Adrenal gland (tissue), 5 donors: ENCODE measurements around the gene ARHGEF40.

ENCODE experiments used
- CTCF ChIP-seq, 6 experiments: fragments of 450-650 bp in 4 of 6; fragments of 200-600 bp in 2 of 6; sonication (generic) in 1 of 6; IDR thresholded peaks; 1 replicate in 5 of 6; 2 replicates in 1 of 6; pipeline versions ENCODE4 v1.5.1 to v1.8.0; 2016 to 2021; ENCODE audit warnings: antibody characterized with exemption in 6 of 6, mild to moderate bottlenecking in 2 of 6, moderate library complexity in 1 of 6
- POLR2A ChIP-seq, 2 donors: fragments of 450-650 bp; IDR thresholded peaks; one replicate each; pipeline ENCODE4 v1.6.1; 2017; ENCODE audit warnings: antibody characterized with exemption in 2 of 2, mild to moderate bottlenecking in 2 of 2, moderate library complexity in 1 of 2
- donor health status: DM: no; HTN: no; CAD: no.

DNA sequence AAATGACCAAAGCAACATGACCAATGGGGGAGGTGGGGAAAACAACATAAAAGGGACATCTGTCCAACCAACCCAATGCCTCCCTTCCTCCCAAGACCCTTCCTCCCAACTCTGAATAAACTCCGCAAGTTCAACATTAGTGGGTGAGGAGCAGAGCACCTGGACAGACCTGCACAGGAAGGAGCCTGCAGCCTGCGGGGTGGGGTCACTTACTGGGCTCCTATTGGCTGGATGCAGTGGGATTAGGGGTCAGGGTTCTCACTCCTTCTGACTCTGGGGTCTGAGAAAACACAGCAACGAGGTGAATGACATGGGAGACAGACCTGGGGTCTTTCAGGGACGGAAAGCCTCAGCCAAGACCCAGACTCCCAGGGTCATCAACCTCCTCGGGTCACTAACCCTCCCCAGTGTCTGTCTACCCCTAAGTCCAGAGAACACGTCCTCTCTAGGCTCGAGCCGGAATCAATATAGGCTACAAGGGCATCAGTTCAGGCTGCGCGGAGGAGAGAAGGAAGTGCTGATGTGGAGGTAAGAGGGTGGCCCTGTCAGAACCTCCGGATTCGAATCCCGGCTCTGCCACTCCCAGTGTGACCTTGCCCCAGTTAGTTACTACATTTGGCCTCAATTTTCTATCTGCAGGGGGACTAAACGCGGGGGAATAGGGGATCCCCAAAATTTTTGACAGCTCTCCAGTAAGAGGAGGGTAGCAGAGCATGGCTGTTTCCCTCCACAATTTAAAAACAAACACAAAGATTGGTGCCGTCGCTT lies 46.1 kb upstream of the ARHGEF40 start:
- TF ChIP-seq CTCF (IDR thresholded peaks at IDR 0.05) (no peak), POLR2A (IDR thresholded peaks at IDR 0.05) (no peak)
